GM15510 (cell line): ENCODE results near the gene ZNF214.

ENCODE experiments used
- POLR2A ChIP-seq: IDR thresholded peaks from 3 replicates; pipeline ENCODE4 v1.6.1; 2011; ENCODE audit warnings: borderline replicate concordance; ENCODE audit not compliant: insufficient read length; ENCODE audit errors: extremely low read depth

The ZNF214 gene

DNA sequence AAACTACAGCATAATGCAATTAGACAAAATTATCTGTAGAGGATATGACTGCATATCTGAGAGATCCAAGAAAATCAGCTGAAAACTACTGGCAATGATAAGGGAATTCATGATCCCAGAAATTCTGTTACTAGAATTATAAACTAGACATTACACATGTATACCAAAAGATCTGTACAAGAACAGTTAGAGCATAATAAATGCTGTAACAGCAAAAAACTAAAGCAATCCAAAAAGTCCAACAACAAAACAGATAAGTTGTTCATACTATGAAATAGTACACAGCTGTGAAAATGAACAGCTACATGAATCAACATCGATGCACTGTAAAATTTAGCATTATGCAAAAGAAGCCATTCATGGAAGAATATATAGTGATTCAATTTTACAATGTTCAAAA lies 6.0 kb downstream of the ZNF214 start:
- TF ChIP-seq POLR2A: no peak

DNA sequence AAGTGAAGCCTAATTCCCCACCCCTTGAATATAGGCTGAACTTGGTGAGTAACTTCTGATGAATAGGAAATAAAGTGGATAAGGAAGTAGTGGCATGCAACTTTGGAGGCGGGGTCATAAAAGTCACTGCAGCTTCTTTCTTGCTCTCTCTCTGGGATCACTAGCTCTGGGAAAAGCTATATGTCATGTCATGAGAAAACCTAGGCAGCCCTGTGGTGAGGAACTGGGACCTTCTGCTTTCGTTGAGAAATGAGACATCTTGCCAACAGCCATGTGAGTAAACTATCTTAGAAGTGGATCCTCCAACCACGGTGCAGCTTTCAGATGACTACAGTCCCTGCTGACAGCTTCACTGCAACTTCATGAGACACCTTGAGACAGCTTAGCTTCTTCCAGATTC lies 15.7 kb downstream of the ZNF214 start:
- TF ChIP-seq POLR2A: no peak

DNA sequence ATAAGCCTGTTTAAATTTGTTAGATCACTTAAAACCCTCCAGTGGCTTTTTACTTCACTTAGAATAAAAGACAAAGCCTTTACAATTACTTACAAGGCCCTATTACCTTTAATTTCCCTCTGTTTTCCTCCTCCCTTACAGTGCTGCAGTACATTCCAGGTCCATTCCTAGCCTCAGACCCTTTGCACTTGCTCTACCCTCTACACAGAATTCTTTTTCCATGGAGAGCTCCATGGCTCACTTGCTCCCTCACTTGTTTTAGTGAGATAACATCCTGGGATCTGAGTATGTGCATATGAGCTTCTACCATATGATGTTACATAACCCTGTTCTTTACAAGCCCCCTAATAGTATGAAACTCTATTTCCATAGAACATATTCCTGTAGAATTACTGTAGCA lies 24.4 kb downstream of the ZNF214 start:
- no peak for TF ChIP-seq POLR2A

DNA sequence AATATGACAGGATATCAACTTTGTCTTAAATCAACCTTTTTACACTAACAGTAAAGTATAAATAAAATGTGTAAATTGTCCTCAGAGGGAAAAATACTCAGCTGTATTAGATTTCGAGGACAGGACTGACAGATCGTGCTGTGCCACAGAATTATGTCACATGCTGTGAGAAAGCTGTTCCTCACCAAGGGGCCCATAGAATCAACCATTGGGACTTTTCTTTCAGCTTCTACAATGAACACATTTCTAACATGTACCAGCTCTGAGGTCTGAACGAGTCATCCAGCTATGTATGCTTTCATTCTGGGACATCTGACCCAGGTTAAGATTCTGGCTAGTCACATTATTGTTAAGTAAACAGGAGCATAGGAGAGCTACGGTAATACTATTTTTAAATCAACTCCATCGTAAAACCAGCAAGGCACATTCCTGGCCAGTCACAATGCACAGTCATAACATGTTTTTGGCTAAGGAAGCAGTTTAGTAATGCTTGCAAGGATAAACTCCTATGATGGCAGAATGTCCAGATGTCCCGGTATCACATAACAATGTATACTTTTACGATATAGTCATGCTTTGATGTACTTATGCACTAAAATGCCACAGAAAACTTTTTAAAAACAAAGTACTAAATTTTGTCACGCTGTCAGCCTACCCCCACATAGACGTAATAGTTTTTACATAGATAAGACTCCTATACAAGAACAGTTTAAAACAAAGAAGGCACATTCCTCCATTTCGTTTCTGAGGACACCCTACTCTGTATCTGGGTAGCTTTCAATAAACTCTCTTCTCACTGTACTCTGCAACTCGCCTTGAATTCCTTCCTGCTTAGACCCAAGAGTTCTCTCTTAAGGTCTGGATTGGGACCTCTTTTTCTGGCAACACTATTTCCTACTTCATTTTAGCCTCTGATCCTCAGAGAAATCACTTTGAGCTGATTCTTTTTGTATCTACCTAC lies 27.4 kb downstream of the ZNF214 start:
- no peak for TF ChIP-seq POLR2A

DNA sequence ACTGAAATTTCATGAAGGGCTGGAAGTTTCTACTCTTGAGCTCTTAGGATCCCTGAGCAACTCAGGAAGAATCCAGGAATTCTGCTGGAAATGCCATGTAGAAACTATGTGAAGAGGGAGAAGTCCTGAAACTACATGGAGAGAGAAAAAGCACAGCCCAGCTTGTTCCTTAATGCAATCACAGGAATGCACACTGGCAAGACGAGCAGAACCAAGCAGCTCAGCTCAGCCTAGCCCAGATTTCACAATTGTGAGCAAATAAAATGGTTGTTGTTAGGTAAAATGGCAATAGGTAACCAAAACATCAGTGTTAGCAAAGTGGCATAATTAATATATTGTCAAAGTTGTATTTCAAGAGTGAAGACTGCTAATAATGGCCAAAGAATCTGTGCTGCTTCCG lies 28.1 kb downstream of the ZNF214 start:
- TF ChIP-seq POLR2A: no peak

DNA sequence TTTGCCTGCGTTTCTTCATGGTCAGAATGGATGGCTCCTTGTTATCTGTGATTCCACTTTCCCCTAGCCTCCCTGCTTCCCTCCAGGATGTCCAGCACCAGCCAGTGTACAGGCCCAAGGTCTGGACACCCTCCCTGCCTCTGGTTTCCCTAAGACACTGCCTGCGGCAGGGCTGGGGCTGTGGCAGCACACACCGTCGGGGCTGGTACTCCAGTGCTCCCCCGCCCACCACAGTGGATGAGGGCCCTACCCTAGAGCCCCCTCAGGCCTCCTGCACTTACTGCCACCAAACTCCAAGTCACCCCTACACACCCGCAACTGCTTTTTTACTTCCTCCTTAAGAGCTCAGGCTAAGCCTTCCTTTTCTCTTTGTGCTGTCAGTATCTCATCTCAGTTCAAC lies 28.9 kb downstream of the ZNF214 start:
- no peak for TF ChIP-seq POLR2A

DNA sequence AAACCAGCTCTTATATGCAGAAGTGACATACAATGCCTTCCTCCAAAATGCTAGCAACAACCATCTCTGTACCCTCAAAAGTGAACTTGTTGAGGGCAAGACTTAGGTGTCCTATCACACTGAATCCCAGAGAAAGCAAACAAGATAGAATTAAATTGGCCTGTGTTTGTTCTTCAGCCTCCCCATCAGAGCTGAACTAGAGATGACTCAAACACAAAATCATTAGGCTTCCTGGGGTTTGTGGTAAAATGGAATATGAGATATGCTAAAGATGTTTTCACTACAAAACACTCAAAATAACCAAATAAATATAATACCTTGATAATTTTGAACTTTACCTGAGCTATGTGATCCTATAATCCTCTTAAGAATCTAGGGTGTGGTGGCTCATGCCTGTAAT lies 31.6 kb downstream of the ZNF214 start:
- TF ChIP-seq POLR2A: no peak

DNA sequence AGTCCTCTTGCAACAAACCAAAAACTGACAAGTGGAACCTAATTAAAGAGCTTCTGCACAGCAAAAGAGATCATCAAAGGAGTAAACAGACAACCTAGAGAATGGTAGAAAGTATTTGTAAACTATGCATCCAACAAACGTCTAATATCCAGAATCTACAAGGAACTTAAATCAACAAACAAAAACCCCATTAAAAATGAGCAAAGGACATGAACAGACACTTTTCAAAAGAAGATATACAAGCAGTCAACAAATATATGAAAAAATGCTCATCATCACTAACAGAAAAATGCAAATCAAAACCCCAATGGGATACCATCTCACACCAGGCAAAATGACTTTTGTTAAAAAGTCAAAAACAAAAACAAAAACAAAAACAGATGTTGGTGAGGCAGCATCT lies 33.7 kb downstream of the ZNF214 start:
- TF ChIP-seq POLR2A: no peak

DNA sequence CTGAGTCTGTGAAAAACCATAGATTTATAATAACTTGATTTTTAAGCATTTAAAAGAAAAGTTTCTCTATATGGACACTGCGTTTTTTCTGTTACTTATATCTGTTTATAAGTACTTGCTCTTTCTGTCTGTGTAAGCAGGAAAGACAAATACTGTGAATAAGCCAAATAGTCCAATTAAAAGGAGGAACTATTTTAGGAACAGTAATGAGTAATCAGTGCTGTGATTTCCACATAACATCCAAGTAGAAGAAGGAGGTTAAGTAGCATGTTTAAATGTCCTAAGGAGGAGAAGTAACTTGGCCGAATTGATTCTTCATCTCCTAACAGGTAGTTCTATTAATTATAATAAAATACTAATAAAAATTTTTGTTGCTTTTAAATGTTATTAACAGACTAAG lies 40.8 kb downstream of the ZNF214 start:
- TF ChIP-seq POLR2A: no peak

DNA sequence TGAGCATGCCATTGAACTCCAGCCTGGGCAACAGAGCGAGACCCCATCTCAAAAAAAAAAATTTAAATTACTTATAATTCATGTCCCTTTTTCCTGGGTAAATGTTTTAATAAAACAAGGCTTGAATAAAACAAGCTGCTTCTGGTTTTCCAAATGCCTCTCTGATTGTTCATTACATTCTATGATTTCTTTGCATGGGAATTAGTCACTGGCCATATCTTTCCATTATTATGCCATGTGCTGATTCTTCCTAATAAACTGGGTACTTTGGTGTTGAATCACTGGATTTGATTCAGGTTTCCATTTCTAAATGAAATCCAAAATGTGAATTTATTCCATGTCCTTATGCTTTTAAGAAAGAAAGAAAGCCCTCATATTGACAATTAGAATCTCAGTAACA lies 51.3 kb downstream of the ZNF214 start:
- TF ChIP-seq POLR2A: no peak

DNA sequence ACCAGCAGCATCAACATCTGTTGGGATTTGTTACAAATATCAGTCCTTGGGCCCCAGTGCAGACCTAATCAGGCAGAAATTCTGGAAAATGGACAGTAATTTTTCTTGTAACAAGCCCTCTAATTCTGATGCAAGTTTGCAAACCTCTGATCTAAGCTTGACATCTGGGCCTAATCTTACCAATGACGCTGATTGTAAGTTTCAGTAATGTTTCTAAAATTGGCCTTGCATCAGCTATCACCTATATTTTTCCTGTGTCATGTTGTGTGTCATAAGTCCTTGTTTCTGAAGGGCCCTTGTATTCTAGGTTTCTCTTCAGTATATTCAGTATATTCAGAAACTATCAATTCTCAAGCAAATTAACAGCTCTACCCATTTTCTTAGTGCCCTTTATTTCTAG lies 57.5 kb downstream of the ZNF214 start:
- TF ChIP-seq POLR2A: no peak

DNA sequence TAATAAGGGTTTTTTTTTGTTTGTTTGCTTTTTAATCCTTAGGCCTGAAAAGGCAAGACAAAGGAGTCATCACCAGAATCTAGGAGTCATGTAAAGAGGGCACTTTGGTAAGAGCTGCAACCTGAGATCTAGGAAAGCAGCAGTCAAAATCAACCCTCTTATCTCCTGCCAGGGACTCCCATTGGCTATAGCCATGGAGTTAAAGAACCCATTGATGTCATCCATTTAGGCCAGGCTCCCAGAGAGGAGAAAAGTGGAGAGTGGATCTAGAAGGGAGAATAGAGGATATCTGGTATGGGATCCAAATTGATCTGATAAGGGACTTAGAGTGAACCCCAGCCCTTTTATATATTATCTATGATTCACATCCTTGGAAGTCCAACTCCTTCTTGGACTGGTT lies 58.0 kb downstream of the ZNF214 start:
- TF ChIP-seq POLR2A: no peak
